Hematopoietic multipotent progenitor cell treated with erythropoietin and hydrocortisone succinate and interleukin-3 and kit ligand, for 15 days (in vitro differentiated cells): ENCODE data around the gene WNT9A.

ENCODE experiments used
- DNase-seq: peaks from one replicate; pipeline ENCODE4 v3.0.0-alpha.2; 2015; ENCODE audit warnings: low spot score

The WNT9A gene

GRCh38 chr1:227924168-227924832 is 23.4 kb downstream of the WNT9A start:
- DNase-seq = no peak

- DNase-seq = no peak
Observed at GRCh38 chr1:227923353-227924167, 24.2 kb downstream of the WNT9A start.

GRCh38 chr1:227922501-227923352 is 25.0 kb downstream of the WNT9A start:
- no peak for DNase-seq

- no peak for DNase-seq
Observed at GRCh38 chr1:227921461-227922185, 26.1 kb downstream of the WNT9A start.

GRCh38 chr1:227920896-227921295 is 26.8 kb downstream of the WNT9A start:
- no peak for DNase-seq

- DNase-seq = no peak
Observed at GRCh38 chr1:227920426-227920825, 27.3 kb downstream of the WNT9A start.

- DNase-seq = no peak
Observed at GRCh38 chr1:227919906-227920305, 27.8 kb downstream of the WNT9A start.

- no peak for DNase-seq
Observed at GRCh38 chr1:227918736-227919135, 29.0 kb downstream of the WNT9A start.

- no peak for DNase-seq
Observed at GRCh38 chr1:227918083-227918700, 29.5 kb downstream of the WNT9A start.

GRCh38 chr1:227917081-227917950 is 30.4 kb downstream of the WNT9A start:
- no peak for DNase-seq

- DNase-seq = no peak
Observed at GRCh38 chr1:227916655-227917054, 31.1 kb downstream of the WNT9A start.

GRCh38 chr1:227915564-227916553 is 31.9 kb downstream of the WNT9A start:
- DNase-seq = no peak

GRCh38 chr1:227914801-227915563 is 32.8 kb downstream of the WNT9A start:
- no peak for DNase-seq

GRCh38 chr1:227913764-227914721 is 33.7 kb downstream of the WNT9A start:
- no peak for DNase-seq

GRCh38 chr1:227913396-227913763 is 34.4 kb downstream of the WNT9A start:
- DNase-seq = no peak

- DNase-seq = no peak
Observed at GRCh38 chr1:227912866-227913265, 34.9 kb downstream of the WNT9A start.

GRCh38 chr1:227911376-227911775 is 36.4 kb downstream of the WNT9A start:
- no peak for DNase-seq
